NCI-H446 (cell line): ENCODE results near the gene ERC2.

Experiments
- DNase-seq, 2 experiments: peaks; one replicate each; lab custom pipeline; 2025; lab: John Stamatoyannopoulos, UW

The ERC2 gene

GRCh38 chr3:55711646-55712045 lies 756.6 kb downstream of the ERC2 start:
- DNase-seq: no peak

- peak in 1 of 2 experiments; percentile 19 for DNase-seq
Measured at GRCh38 chr3:55709411-55710012, 758.8 kb downstream of the ERC2 start.

- no peak for DNase-seq
Measured at GRCh38 chr3:55708921-55709320, 759.3 kb downstream of the ERC2 start.

- no peak for DNase-seq
Measured at GRCh38 chr3:55708242-55708641, 760.0 kb downstream of the ERC2 start.

- DNase-seq: no peak
Measured at GRCh38 chr3:55704521-55704920, 763.7 kb downstream of the ERC2 start.

- DNase-seq: no peak
Measured at GRCh38 chr3:55702822-55703221, 765.4 kb downstream of the ERC2 start.

- no peak for DNase-seq
Measured at GRCh38 chr3:55701997-55702396, 766.3 kb downstream of the ERC2 start.

GRCh38 chr3:55698831-55699230 lies 769.4 kb downstream of the ERC2 start:
- DNase-seq: no peak

- DNase-seq: no peak
Measured at GRCh38 chr3:55697177-55697865, 770.9 kb downstream of the ERC2 start.

- no peak for DNase-seq
Measured at GRCh38 chr3:55692957-55693558, 775.2 kb downstream of the ERC2 start.

GRCh38 chr3:55692295-55692956 lies 775.8 kb downstream of the ERC2 start:
- no peak for DNase-seq

- no peak for DNase-seq
Measured at GRCh38 chr3:55691141-55691540, 777.1 kb downstream of the ERC2 start.

GRCh38 chr3:55690726-55691125 lies 777.5 kb downstream of the ERC2 start:
- no peak for DNase-seq

- DNase-seq: no peak
Measured at GRCh38 chr3:55690177-55690576, 778.1 kb downstream of the ERC2 start.

GRCh38 chr3:55688154-55688553 lies 780.1 kb downstream of the ERC2 start:
- no peak for DNase-seq

GRCh38 chr3:55687526-55687925 lies 780.7 kb downstream of the ERC2 start:
- DNase-seq: no peak

- DNase-seq: no peak
Measured at GRCh38 chr3:55686426-55687254, 781.6 kb downstream of the ERC2 start.

GRCh38 chr3:55683666-55684270 lies 784.5 kb downstream of the ERC2 start:
- no peak for DNase-seq

- DNase-seq: no peak
Measured at GRCh38 chr3:55682461-55682860, 785.8 kb downstream of the ERC2 start.

GRCh38 chr3:55678546-55679216 lies 789.6 kb downstream of the ERC2 start:
- no peak for DNase-seq

- no peak for DNase-seq
Measured at GRCh38 chr3:55676643-55677042, 791.6 kb downstream of the ERC2 start.
